SK-N-SH (cell line): ENCODE measurements around the gene NR5A1.

Source experiments
- CTCF ChIP-seq: fragments of 200-600 bp; sonication (generic); IDR thresholded peaks from 2 replicates; pipeline ENCODE4 v1.6.1; 2017; ENCODE audit warnings: antibody characterized with exemption, mild to moderate bottlenecking, moderate library complexity
- EP300 ChIP-seq, 2 experiments: IDR thresholded peaks; 2 replicates each; pipeline versions ENCODE4 v1.4.0 to v1.6.1; 2012; ENCODE audit warnings: borderline replicate concordance in 1 of 2, low read depth in 1 of 2, low read length in 1 of 2
- FOSL2 ChIP-seq: IDR thresholded peaks from 2 replicates; pipeline ENCODE4 v1.4.0; 2012; ENCODE audit warnings: low read depth, mild to moderate bottlenecking, moderate library complexity, borderline replicate concordance
- FOXM1 ChIP-seq: IDR thresholded peaks from 2 replicates; pipeline ENCODE4 v1.4.0; 2012; ENCODE audit warnings: low read depth, mild to moderate bottlenecking
- GABPA ChIP-seq: IDR thresholded peaks from 2 replicates; pipeline ENCODE4 v1.4.0; 2012; ENCODE audit warnings: low read depth, mild to moderate bottlenecking
- MEF2A ChIP-seq: IDR thresholded peaks from 2 replicates; pipeline ENCODE4 v1.4.0; 2012; ENCODE audit warnings: low read depth, borderline replicate concordance
- TEAD4 ChIP-seq: IDR thresholded peaks from 2 replicates; pipeline ENCODE4 v1.4.0; 2012; ENCODE audit warnings: mild to moderate bottlenecking, borderline replicate concordance; ENCODE audit not compliant: insufficient read depth
- USF2 ChIP-seq: fragments of 150-350 bp; IDR thresholded peaks from 2 replicates; pipeline ENCODE4 v1.6.1; 2017; ENCODE audit warnings: antibody characterized with exemption, low read length, low read depth, borderline replicate concordance

- TF ChIP-seq EP300 (IDR thresholded peaks at IDR 0.05; ENCODE audit: borderline replicate concordance in 1 of 2, low read depth in 1 of 2, low read length in 1 of 2) (no peak), CTCF (no peak), FOXM1 (no peak), GABPA (no peak), USF2 (no peak), FOSL2 (no peak), TEAD4 (no peak), MEF2A (no peak)
Measured at GRCh38 chr9:124468061-124468740, 39.0 kb downstream of the NR5A1 start.
